ENCODE data around the gene ITCH. TPM values are rescaled to one million over a fixed set of nuclear protein-coding genes. Genes with fewer than 3 reads are reported as not detected.

Gene ITCH
- polyA plus RNA-seq, 3 donors = 13.3 to 26.6 (median 19.9) TPM

DNA sequence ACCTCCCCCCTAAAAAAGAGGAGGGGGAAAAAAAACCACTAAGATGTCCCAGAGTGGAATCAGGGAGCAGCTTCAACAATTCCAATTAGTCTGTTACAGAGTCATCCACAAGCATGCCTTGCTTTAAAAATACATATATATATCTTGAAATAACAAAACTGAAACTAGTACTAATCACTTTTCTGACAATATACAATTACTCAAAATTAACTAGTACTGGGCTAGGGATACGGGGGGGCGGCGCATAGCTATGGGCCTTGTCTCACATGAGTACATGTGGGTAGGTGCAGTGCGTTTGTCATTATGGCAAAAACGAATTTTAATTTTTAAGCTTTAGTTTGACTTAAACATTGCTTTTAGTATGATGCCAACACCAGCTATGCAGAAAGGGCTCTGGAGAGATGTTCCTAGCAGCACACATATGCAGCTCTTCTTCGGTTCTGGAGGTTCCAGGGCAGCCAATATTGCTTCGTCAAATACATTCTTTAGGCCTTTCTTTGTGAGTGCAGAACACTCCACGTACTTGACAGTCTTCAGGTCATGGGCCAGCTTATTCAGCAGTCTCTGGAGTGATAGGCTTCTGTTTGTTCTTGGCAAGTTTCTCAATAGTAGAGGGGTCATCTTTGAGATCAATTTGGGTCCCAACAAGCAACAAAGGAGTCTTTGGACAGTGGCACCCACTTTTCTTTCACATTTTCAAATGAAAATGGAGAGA is 38.8 kb downstream of the ITCH start:
- Mint-ChIP-seq H3K36me3 (peaks cover 32 to 83% of the 10 kb centered on the region in 2 donors), H3K27me3 (ENCODE audit: low read depth in 3 of 3) (peaks cover 0 to 1% (median 0%) of the 10 kb centered on the region in 3 donors), H3K4me3 (no peak overlapping the region), H3K9me3 (no peaks in the 10 kb centered on the region), H3K27ac (peak overlapping the region in 1 of 7 donors; percentile 74), H3K4me1 (peaks cover 19% of the 10 kb centered on the region)
- WGBS (ENCODE audit: insufficient coverage) = 100% methylated on average over 4 of the region's 8 CpGs
- Histone ChIP-seq H4K20me1 (ENCODE audit: insufficient read depth, low read length) (peaks cover 100% of the 10 kb centered on the region), H3K79me2 (ENCODE audit: insufficient read depth, low read length) (peaks cover 85% of the 10 kb centered on the region), H3K4me2 (replicated peaks; ENCODE audit: extremely low read depth, low read length, poor library complexity, severe bottlenecking) (no peak overlapping the region), H3K9me3 (replicated peaks in 1 of 2; ENCODE audit: control insufficient read depth in 1 of 2, insufficient read depth in 1 of 2, low read length in 2 of 2) (no peaks in the 10 kb centered on the region), H3K4me3 (replicated peaks in 1 of 3; ENCODE audit: low read depth in 2 of 3, low read length in 3 of 3) (no peak overlapping the region), H2AFZ (ENCODE audit: insufficient read depth, low read depth, low read length, poor library complexity, severe bottlenecking) (no peak overlapping the region), H3K27ac (ENCODE audit: low read depth in 1 of 2, low read length in 2 of 2) (peak overlapping the region in 1 of 2 donors; percentile 6), H3K36me3 (replicated peaks in 1 of 2; ENCODE audit: control insufficient read depth in 1 of 2, insufficient read depth in 2 of 2, low read length in 2 of 2) (peaks cover 45 to 64% of the 10 kb centered on the region in 2 donors), H3K27me3 (ENCODE audit: control insufficient read depth in 2 of 2, insufficient read depth in 2 of 2, low read length in 2 of 2) (no peaks in the 10 kb centered on the region), H3K4me1 (ENCODE audit: control insufficient read depth in 1 of 2, insufficient read depth in 2 of 2, low read length in 2 of 2) (peaks cover 9 to 12% of the 10 kb centered on the region in 2 donors), H3K9ac (ENCODE audit: insufficient read depth, low read length, poor library complexity, severe bottlenecking) (no peak overlapping the region)
- TF ChIP-seq, protein P1, sequence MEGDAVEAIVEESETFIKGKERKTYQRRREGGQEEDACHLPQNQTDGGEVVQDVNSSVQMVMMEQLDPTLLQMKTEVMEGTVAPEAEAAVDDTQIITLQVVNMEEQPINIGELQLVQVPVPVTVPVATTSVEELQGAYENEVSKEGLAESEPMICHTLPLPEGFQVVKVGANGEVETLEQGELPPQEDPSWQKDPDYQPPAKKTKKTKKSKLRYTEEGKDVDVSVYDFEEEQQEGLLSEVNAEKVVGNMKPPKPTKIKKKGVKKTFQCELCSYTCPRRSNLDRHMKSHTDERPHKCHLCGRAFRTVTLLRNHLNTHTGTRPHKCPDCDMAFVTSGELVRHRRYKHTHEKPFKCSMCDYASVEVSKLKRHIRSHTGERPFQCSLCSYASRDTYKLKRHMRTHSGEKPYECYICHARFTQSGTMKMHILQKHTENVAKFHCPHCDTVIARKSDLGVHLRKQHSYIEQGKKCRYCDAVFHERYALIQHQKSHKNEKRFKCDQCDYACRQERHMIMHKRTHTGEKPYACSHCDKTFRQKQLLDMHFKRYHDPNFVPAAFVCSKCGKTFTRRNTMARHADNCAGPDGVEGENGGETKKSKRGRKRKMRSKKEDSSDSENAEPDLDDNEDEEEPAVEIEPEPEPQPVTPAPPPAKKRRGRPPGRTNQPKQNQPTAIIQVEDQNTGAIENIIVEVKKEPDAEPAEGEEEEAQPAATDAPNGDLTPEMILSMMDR (IDR thresholded peaks at IDR 0.05) = no peak
- intact Hi-C loops (cut with micrococcal nuclease) = no loop called here
- no peak for DNase-seq

DNA sequence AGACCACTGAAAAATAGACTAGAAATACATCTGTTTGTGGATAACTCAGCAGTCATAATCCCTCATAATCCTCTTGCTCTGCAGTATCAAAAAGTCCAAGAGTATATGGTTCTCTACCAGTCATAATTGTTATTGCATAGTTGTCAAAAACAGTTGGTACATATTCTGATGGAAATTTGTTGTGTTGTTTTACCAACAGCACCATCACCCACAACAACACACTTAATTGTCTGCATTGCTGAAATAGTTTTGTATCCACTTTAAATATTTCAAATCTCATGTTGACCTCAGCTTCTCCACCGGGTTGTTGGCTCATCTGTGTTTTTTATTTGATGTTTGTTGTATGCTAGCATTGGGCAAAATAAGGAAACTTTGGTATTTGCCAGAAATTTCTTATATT is 39.4 kb downstream of the ITCH start:
- Histone ChIP-seq H3K9ac (ENCODE audit: insufficient read depth, low read length, poor library complexity, severe bottlenecking) (no peak overlapping the region), H3K4me2 (replicated peaks; ENCODE audit: extremely low read depth, low read length, poor library complexity, severe bottlenecking) (no peak overlapping the region), H2AFZ (ENCODE audit: insufficient read depth, low read depth, low read length, poor library complexity, severe bottlenecking) (no peak overlapping the region), H3K79me2 (ENCODE audit: insufficient read depth, low read length) (peaks cover 83% of the 10 kb centered on the region), H3K4me1 (ENCODE audit: control insufficient read depth in 1 of 2, insufficient read depth in 2 of 2, low read length in 2 of 2) (peaks cover 9 to 12% of the 10 kb centered on the region in 2 donors), H3K9me3 (replicated peaks in 1 of 2; ENCODE audit: control insufficient read depth in 1 of 2, insufficient read depth in 1 of 2, low read length in 2 of 2) (no peaks in the 10 kb centered on the region), H3K4me3 (replicated peaks in 1 of 3; ENCODE audit: low read depth in 2 of 3, low read length in 3 of 3) (no peak overlapping the region), H3K27ac (ENCODE audit: low read depth in 1 of 2, low read length in 2 of 2) (peak overlapping the region in 1 of 2 donors; percentile 6), H3K27me3 (ENCODE audit: control insufficient read depth in 2 of 2, insufficient read depth in 2 of 2, low read length in 2 of 2) (no peaks in the 10 kb centered on the region), H4K20me1 (ENCODE audit: insufficient read depth, low read length) (peaks cover 100% of the 10 kb centered on the region), H3K36me3 (replicated peaks in 1 of 2; ENCODE audit: control insufficient read depth in 1 of 2, insufficient read depth in 2 of 2, low read length in 2 of 2) (peaks cover 42 to 61% of the 10 kb centered on the region in 2 donors)
- Mint-ChIP-seq H3K27me3 (ENCODE audit: low read depth in 3 of 3) (peaks cover 0 to 1% (median 0%) of the 10 kb centered on the region in 3 donors), H3K9me3 (no peaks in the 10 kb centered on the region), H3K4me3 (no peak overlapping the region), H3K36me3 (peaks cover 30 to 79% of the 10 kb centered on the region in 2 donors), H3K4me1 (peaks cover 19% of the 10 kb centered on the region), H3K27ac (peak overlapping the region in 1 of 7 donors; percentile 74)
- DNase-seq = no peak
- TF ChIP-seq, protein P1 (IDR thresholded peaks at IDR 0.05) = no peak
- intact Hi-C loops (cut with micrococcal nuclease) = no loop called here
- no CpG with 5 or more reads among the region's 1 CpG for WGBS (ENCODE audit: insufficient coverage)
